Measurements from ENCODE around the gene PIGK.

DNA sequence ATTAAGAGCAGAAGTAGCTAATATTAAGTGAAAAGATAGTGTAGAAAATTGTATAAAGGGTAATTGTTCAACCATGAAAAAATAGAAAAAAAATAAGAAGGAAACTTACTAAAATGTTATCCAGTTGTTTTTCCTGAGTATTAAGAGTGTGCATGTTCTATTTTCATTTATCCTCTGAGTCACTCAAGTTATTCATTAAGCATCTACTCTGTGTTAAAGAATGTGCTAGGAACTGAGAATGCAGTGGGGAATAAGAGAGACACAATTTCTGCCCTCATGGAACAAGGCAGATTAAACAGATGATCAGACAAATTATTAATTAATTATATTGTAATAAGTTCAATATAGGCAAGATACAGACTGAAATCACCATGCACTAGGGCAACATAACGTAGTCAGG is 10.8 kb upstream of the PIGK start:
- TF ChIP-seq ISL1 (CRISPR knock-in tag; IDR thresholded peaks at IDR 0.05): no peak
- TF ChIP-seq, protein P1, sequence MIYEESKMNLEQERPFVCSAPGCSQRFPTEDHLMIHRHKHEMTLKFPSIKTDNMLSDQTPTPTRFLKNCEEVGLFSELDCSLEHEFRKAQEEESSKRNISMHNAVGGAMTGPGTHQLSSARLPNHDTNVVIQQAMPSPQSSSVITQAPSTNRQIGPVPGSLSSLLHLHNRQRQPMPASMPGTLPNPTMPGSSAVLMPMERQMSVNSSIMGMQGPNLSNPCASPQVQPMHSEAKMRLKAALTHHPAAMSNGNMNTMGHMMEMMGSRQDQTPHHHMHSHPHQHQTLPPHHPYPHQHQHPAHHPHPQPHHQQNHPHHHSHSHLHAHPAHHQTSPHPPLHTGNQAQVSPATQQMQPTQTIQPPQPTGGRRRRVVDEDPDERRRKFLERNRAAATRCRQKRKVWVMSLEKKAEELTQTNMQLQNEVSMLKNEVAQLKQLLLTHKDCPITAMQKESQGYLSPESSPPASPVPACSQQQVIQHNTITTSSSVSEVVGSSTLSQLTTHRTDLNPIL (CRISPR knock-in tag; IDR thresholded peaks at IDR 0.05; ENCODE audit: low read depth): no peak

Measured in SK-N-SH treated with all-trans-retinoic acid at 6 μM for 48 hours (cell line).